ENCODE data around the gene DGLUCY. TPM values are rescaled to one million over a fixed set of nuclear protein-coding genes. Genes with fewer than 3 reads are reported as not detected.
A peak's percentile ranks its signal among the peaks of the same experiment; 100 is the strongest.
"Not testable (repeated sequence)": the region's sequence is repeated elsewhere in the genome, so short reads cannot be mapped to it uniquely, and the experiment has no call there.

DGLUCY gene
- total and polyA plus RNA-seq, 11 donors, result 53.7 to 234 (median 138) TPM

- Histone ChIP-seq H3K4me3 (no peak overlapping the region), H3K36me3 (peaks cover 0 to 32% (median 7%) of the 10 kb centered on the region in 9 donors), H3K9me3 (peaks cover 0 to 4% (median 0%) of the 10 kb centered on the region in 12 donors), H3K4me1 (peaks cover 5 to 72% (median 53%) of the 10 kb centered on the region in 12 donors), H3K27me3 (no peaks in the 10 kb centered on the region), H3K27ac (peak overlapping the region in 5 of 12 donors; percentile 2 to 96 (median 65))
- WGBS, 4 donors, result 82 to 92% (median 87%) methylated on average over 5 of the region's 5 CpGs
- ATAC-seq (no peak), DNase-seq (no peak)
- no peak for TF ChIP-seq CTCF (IDR thresholded peaks at IDR 0.05)
- TF ChIP-seq POLR2A (IDR thresholded peaks at IDR 0.05), result no peak
- intact Hi-C loops (cut with DNase I), result loop anchor here in 1 of 10 donors (5.0 kb wide), 1 partner anchor 44 kb away; no protein-coding TSS in a partner anchor
Measured at GRCh38 chr14:91117960-91118359, 4.1 kb downstream of the DGLUCY start.

GRCh38 chr14:91118511-91119068 lies 4.7 kb downstream of the DGLUCY start:
- ATAC-seq, result no peak
- intact Hi-C loops (cut with DNase I), result loop anchor here in 1 of 10 donors (5.0 kb wide), 1 partner anchor 44 kb away; no protein-coding TSS in a partner anchor
- H3K4me1 ChIP-seq, result peaks cover 5 to 71% (median 51%) of the 10 kb centered on the region in 12 donors
- TF ChIP-seq CTCF (IDR thresholded peaks at IDR 0.05) (no peak), POLR2A (IDR thresholded peaks at IDR 0.05) (no peak)
- peaks cover 0 to 4% (median 0%) of the 10 kb centered on the region in 12 donors for H3K9me3 ChIP-seq
- H3K36me3 ChIP-seq, result peaks cover 0 to 36% (median 7%) of the 10 kb centered on the region in 9 donors
- WGBS, 4 donors, result 87 to 98% (median 95%) methylated on average over 2 of the region's 2 CpGs
- no peak for DNase-seq
- no peak overlapping the region for H3K4me3 ChIP-seq
- peak overlapping the region in 4 of 12 donors; percentile 13 to 74 (median 46) for H3K27ac ChIP-seq
- H3K27me3 ChIP-seq, result no peaks in the 10 kb centered on the region

GRCh38 chr14:91119556-91120311 lies 5.9 kb downstream of the DGLUCY start:
- peaks cover 0 to 41% (median 7%) of the 10 kb centered on the region in 9 donors for H3K36me3 ChIP-seq
- H3K4me1 ChIP-seq, result peaks cover 5 to 77% (median 56%) of the 10 kb centered on the region in 12 donors
- no peak overlapping the region for H3K4me3 ChIP-seq
- H3K27me3 ChIP-seq, result no peaks in the 10 kb centered on the region
- ATAC-seq, result peak in 2 of 4 donors; percentile 14 to 38
- DNase-seq, result peak in 1 of 5 donors; percentile 64
- no peak for TF ChIP-seq POLR2A (IDR thresholded peaks at IDR 0.05)
- no peak for TF ChIP-seq CTCF (IDR thresholded peaks at IDR 0.05)
- H3K27ac ChIP-seq, result peak overlapping the region in 10 of 12 donors; percentile 7 to 74 (median 34)
- peaks cover 0 to 4% (median 0%) of the 10 kb centered on the region in 12 donors for H3K9me3 ChIP-seq
- WGBS, 4 donors, result 47 to 58% (median 51%) methylated on average over 8 of the region's 8 CpGs
- intact Hi-C loops (cut with DNase I), result loop anchor here in 1 of 10 donors (5.0 kb wide), 1 partner anchor 43 kb away; no protein-coding TSS in a partner anchor

- ATAC-seq, result peak in 1 of 4 donors; percentile 32
- TF ChIP-seq CTCF (IDR thresholded peaks at IDR 0.05) (no peak), POLR2A (IDR thresholded peaks at IDR 0.05) (no peak)
- 43 to 70% (median 54%) methylated on average over 8 of the region's 8 CpGs for WGBS, 4 donors
- H3K27me3 ChIP-seq, result no peaks in the 10 kb centered on the region
- H3K9me3 ChIP-seq, result peaks cover 0 to 4% (median 0%) of the 10 kb centered on the region in 12 donors
- DNase-seq, result peak in 1 of 5 donors; percentile 32
- H3K4me3 ChIP-seq, result no peak overlapping the region
- peak overlapping the region in 10 of 12 donors; percentile 6 to 84 (median 48) for H3K27ac ChIP-seq
- H3K4me1 ChIP-seq, result peaks cover 0 to 81% (median 54%) of the 10 kb centered on the region in 12 donors
- intact Hi-C loops (cut with DNase I), result loop anchor here in 1 of 10 donors (2.0 kb wide), 1 partner anchor 32 kb away; no protein-coding TSS in a partner anchor
- H3K36me3 ChIP-seq, result peaks cover 0 to 50% (median 7%) of the 10 kb centered on the region in 9 donors
Measured at GRCh38 chr14:91123201-91123600, 9.3 kb downstream of the DGLUCY start.

GRCh38 chr14:91124406-91125270 lies 10.8 kb downstream of the DGLUCY start:
- WGBS, 4 donors, result 52 to 68% (median 67%) methylated on average over 5 of the region's 5 CpGs
- intact Hi-C loops (cut with DNase I), result not testable (repeated sequence)

More at GRCh38 chr14:91124406-91125270, 10.8 kb downstream of the DGLUCY start:
- not testable (repeated sequence) for ATAC-seq, H3K27me3 ChIP-seq, H3K9me3 ChIP-seq
- peaks cover 0 to 75% (median 47%) of the 10 kb centered on the region in 12 donors for H3K4me1 ChIP-seq
- peak overlapping the region; percentile 52 to 84 (median 64) for H3K27ac ChIP-seq
- peak overlapping the region in 2 of 12 donors; percentile 0 to 24 for H3K4me3 ChIP-seq
- DNase-seq, result peak in 1 of 5 donors; percentile 6
- H3K36me3 ChIP-seq, result peaks cover 0 to 52% (median 18%) of the 10 kb centered on the region in 9 donors
